Measurements from ENCODE around the gene SELPLG.
A peak's percentile ranks its signal among the peaks of the same experiment; 100 is the strongest.
"Not testable (repeated sequence)": the region's sequence is repeated elsewhere in the genome, so short reads cannot be mapped to it uniquely, and the experiment has no call there.

SELPLG gene

GRCh38 chr12:108578813-108579212, 54.9 kb downstream of the SELPLG start:
- Histone ChIP-seq H3K4me3 (no peak overlapping the region), H3K27ac (no peak overlapping the region)
- TF ChIP-seq CTCF (IDR thresholded peaks at IDR 0.05), result no peak
- no peak for DNase-seq (ENCODE audit: low spot score)

- H3K4me3 ChIP-seq, result no peak overlapping the region
- DNase-seq (ENCODE audit: low spot score), result no peak
- TF ChIP-seq CTCF (IDR thresholded peaks at IDR 0.05), result no peak
Measured at GRCh38 chr12:108578264-108578663, 55.4 kb downstream of the SELPLG start.

GRCh38 chr12:108577458-108577857, 56.2 kb downstream of the SELPLG start:
- H3K4me3 ChIP-seq, result no peak overlapping the region

More at GRCh38 chr12:108578264-108578663, 55.4 kb downstream of the SELPLG start:
- no peak overlapping the region for H3K27ac ChIP-seq

GRCh38 chr12:108576660-108577234, 56.9 kb downstream of the SELPLG start:
- DNase-seq (ENCODE audit: low spot score), result peak; percentile 52
- TF ChIP-seq CTCF (IDR thresholded peaks at IDR 0.05), result no peak
- no peak overlapping the region for H3K27ac ChIP-seq

More at GRCh38 chr12:108577458-108577857, 56.2 kb downstream of the SELPLG start:
- TF ChIP-seq CTCF (IDR thresholded peaks at IDR 0.05), result no peak
- no peak for DNase-seq (ENCODE audit: low spot score)
- H3K27ac ChIP-seq, result no peak overlapping the region

GRCh38 chr12:108575199-108575912, 58.3 kb downstream of the SELPLG start:
- TF ChIP-seq CTCF (IDR thresholded peaks at IDR 0.05), result no peak
- Histone ChIP-seq H3K27ac (no peak overlapping the region), H3K4me3 (no peak overlapping the region)
- DNase-seq (ENCODE audit: low spot score), result peak; percentile 31

More at GRCh38 chr12:108576660-108577234, 56.9 kb downstream of the SELPLG start:
- no peak overlapping the region for H3K4me3 ChIP-seq

GRCh38 chr12:108574276-108574675, 59.4 kb downstream of the SELPLG start:
- not testable (repeated sequence) for DNase-seq (ENCODE audit: low spot score); H3K27ac ChIP-seq

GRCh38 chr12:108573317-108573716, 60.4 kb downstream of the SELPLG start:
- DNase-seq (ENCODE audit: low spot score), result no peak
- TF ChIP-seq CTCF (IDR thresholded peaks at IDR 0.05), result no peak
- H3K4me3 ChIP-seq, result no peak overlapping the region
- H3K27ac ChIP-seq, result no peak overlapping the region

More at GRCh38 chr12:108574276-108574675, 59.4 kb downstream of the SELPLG start:
- not testable (repeated sequence) for H3K4me3 ChIP-seq

Measured in coronary artery (tissue), 2 donors.